ENCODE results near the gene RNU7-1. TPM values are rescaled to one million over a fixed set of nuclear protein-coding genes. Genes with fewer than 3 reads are reported as not detected.

RNU7-1 gene
- polyA plus RNA-seq, 1 experiment = not detected

GRCh38 chr12:6961695-6962284 is 18.2 kb downstream of the RNU7-1 start:
- TF ChIP-seq CTCF (IDR thresholded peaks at IDR 0.05; ENCODE audit: insufficient read depth, low read depth, low read length) = peak; percentile 70
- DNase-seq (ENCODE audit: low read depth) = no peak
- H3K27me3 ChIP-seq (ENCODE audit: control insufficient read depth, insufficient read depth, low read length) = no peaks in the 10 kb centered on the region
- ChIA-PET POLR2A (no interaction called here), CTCF (interaction anchor here (0.7 to 5.5 kb wide), 14 partner anchors 9 to 151 kb away, joined by 3 to 65 read pairs (median 4); partner anchors contain the start of genes C12orf57, PTPN6, RNU7-1 and SPSB2)
- H3K36me3 ChIP-seq (ENCODE audit: control insufficient read depth, insufficient read depth, low read length) = peaks cover 10% of the 10 kb centered on the region
- no peak overlapping the region for H3K4me3 ChIP-seq (ENCODE audit: low read depth, low read length)

- ChIA-PET CTCF (interaction anchor here (0.7 to 5.5 kb wide), 12 partner anchors 10 to 150 kb away, joined by 3 to 65 read pairs (median 4); partner anchors contain the start of genes C12orf57, PTPN6, RNU7-1 and SPSB2), POLR2A (no interaction called here)
- Histone ChIP-seq H3K4me3 (ENCODE audit: low read depth, low read length) (no peak overlapping the region), H3K27me3 (ENCODE audit: control insufficient read depth, insufficient read depth, low read length) (no peaks in the 10 kb centered on the region), H3K36me3 (ENCODE audit: control insufficient read depth, insufficient read depth, low read length) (peaks cover 15% of the 10 kb centered on the region)
- no peak for DNase-seq (ENCODE audit: low read depth)
- no peak for TF ChIP-seq CTCF (IDR thresholded peaks at IDR 0.05; ENCODE audit: insufficient read depth, low read depth, low read length)
These were observed 18.8 kb downstream of the RNU7-1 start for GRCh38 chr12:6962285-6963015.

GRCh38 chr12:6963016-6963731 is 19.6 kb downstream of the RNU7-1 start:
- no peak for TF ChIP-seq CTCF (IDR thresholded peaks at IDR 0.05; ENCODE audit: insufficient read depth, low read depth, low read length)
- no peak for DNase-seq (ENCODE audit: low read depth)
- Histone ChIP-seq H3K36me3 (ENCODE audit: control insufficient read depth, insufficient read depth, low read length) (peaks cover 22% of the 10 kb centered on the region), H3K27me3 (ENCODE audit: control insufficient read depth, insufficient read depth, low read length) (no peaks in the 10 kb centered on the region), H3K4me3 (ENCODE audit: low read depth, low read length) (no peak overlapping the region)
- ChIA-PET POLR2A (no interaction called here), CTCF (interaction anchor here (0.8 to 5.5 kb wide), 4 partner anchors 14 to 145 kb away, joined by 3 to 65 read pairs (median 29); partner anchors contain the start of genes C12orf57 and RNU7-1)

- Histone ChIP-seq H3K27me3 (ENCODE audit: control insufficient read depth, insufficient read depth, low read length) (no peaks in the 10 kb centered on the region), H3K4me3 (ENCODE audit: low read depth, low read length) (no peak overlapping the region), H3K36me3 (ENCODE audit: control insufficient read depth, insufficient read depth, low read length) (peaks cover 26% of the 10 kb centered on the region)
- DNase-seq (ENCODE audit: low read depth) = no peak
- no peak for TF ChIP-seq CTCF (IDR thresholded peaks at IDR 0.05; ENCODE audit: insufficient read depth, low read depth, low read length)
- ChIA-PET CTCF (interaction anchor here (0.8 to 5.5 kb wide), 10 partner anchors 11 to 144 kb away, joined by 3 to 62 read pairs (median 4); partner anchors contain the start of genes C12orf57 and RNU7-1), POLR2A (interaction anchor here (0.5 kb wide), 1 partner anchor 39 kb away, joined by 4 read pairs; no protein-coding TSS in a partner anchor)
These were observed 20.3 kb downstream of the RNU7-1 start for GRCh38 chr12:6963791-6964413.

All from BJ (cell line).